Stimulated activated CD8-positive, alpha-beta memory T cell treated with anti-CD3 and anti-CD28 coated beads, Interleukin-7, amount 100 ng/mL, for 1 hour (primary cell): ENCODE measurements around the gene CPA4.

Source experiments
- DNase-seq, 2 donors: peaks; one replicate each; pipeline ENCODE4 v3.0.0-alpha.2; 2020; ENCODE audit warnings: low read depth in 2 of 2

Gene CPA4

DNA sequence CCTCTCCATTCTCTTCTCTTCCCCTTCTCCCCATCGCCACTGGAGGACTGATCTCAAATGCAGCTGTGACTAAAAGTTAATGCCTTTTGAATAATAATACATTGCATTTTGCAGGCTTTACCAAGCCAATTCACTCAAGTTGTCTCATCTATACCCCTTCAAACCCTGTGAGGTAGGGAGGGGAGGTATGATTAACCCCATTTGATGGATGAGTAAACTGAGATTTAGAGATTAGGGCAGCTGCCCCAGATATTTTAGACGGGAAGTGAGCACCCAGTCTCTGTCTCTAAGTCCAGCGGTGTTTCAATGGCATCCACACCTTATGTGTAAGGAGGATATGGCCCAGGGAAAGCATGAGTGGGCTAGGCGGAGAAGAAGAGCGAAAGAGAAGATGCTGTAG is 52.8 kb downstream of the CPA4 start:
- DNase-seq = no peak

DNA sequence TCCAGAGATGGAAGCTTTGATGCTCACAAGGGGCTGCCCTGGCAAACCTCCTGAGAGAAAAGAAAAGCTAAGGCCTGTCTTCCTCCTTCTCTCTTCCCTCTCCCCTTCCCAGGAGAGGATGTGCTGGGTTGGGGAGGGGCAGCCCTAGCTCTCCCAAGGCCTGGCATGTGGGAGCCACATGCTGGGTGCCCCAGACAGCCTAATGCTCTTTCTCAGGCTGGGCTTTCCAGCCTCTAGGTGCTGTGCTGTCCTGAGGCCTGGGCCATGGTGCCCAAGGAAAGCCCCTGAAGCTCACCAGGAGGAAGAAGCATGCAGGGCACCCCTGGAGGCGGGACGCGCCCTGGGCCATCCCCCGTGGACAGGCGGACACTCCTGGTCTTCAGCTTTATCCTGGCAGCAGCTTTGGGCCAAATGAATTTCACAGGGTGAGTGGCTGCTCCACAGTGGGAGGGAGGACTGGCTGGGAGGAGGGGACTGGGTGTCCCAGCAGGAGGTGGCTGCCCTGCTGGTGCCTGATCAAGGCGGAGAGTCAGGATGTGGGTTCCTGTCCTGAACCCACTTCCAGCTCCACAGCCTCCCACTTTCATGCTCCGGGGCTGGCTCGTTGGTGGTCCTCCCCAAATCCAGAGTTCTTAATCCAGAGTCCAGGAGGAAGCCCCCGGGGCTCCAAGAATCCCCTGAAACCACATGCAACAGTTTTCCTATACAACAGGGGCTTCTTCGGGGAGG is 53.4 kb downstream of the CPA4 start:
- no peak for DNase-seq

DNA sequence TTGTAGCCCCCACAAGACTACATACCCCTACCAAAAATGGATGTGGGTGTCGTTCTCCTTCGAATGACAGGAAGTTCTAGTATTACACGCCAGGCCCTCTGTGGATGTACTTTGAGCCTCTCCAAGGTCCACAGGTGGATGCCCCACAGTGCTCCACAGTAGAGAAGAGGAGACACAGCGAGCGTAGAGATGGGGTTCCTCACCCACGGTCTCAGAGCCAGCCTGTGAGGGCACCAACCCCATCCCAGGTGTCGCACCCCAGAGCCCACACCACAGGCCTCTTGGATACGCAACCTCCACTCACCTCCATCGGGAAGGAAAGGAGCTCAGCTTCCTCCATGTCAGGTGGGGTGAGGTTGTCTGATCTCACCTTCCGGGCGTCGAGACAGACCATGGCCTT is 54.0 kb downstream of the CPA4 start:
- no peak for DNase-seq

GRCh38 chr7:130349911-130350782 is 57.2 kb downstream of the CPA4 start:
- no peak for DNase-seq

- no peak for DNase-seq
These were observed 58.2 kb downstream of the CPA4 start for GRCh38 chr7:130350945-130351790.

GRCh38 chr7:130351791-130352090 is 58.8 kb downstream of the CPA4 start:
- no peak for DNase-seq

DNA sequence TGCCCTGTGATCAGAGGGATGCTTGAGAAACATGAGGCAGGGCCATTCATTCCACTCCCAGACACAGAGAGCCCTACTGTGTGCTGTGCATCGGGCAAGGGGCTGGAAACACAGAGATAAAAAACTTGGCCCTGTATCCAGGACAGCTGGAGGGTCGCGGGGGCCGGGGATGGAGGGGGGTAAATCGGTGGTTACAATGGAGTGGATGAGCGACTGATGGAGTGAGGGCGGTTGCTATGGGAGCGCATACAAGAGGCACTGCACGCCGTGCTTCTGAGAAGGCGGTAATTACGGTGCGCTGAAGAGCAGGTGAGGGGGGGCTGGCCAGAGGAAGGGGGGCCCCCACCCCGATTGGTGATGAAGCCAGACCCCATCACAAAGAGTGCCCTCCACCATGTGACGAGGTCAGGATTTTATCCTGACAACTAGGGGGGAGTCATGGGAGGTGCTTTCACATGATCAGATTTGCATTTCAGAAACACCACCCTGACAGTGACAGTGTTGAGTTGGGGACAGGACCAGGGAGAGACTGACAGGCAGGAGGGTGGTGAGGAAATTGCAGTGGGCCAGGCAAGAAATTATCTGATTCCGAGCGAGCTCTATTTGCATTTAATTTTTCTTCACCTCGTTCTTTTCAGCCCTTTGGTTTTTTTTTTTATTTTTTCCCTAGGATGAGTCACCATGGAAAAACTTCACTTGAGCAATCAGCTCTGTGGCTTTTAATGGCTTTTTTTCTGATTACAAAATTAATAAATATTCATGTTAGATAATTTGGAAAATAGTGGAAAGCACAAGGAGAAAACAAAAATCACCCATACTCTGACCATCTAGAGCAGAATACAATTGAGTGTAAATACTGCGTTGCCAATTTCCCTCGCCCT is 59.5 kb downstream of the CPA4 start:
- no peak for DNase-seq

DNA sequence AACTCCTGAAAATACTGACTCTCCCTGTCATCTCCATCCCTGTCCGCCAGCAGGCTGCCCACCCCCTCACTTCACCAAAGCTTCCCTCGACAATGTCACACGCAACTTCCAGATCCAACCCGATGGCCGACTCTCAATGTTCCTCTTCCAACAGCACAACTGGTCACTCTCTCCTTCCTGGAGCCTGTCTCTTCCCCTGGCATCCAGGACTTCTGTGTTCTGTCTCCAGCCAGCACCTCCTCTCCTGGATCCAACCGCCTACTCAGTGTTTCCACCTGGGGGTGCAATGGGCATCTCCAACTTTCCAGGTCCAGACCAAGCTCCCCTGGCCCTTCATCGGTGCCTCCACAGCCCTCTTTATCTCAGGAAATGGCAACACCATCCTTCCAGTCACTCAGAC is 60.2 kb downstream of the CPA4 start:
- no peak for DNase-seq

GRCh38 chr7:130356121-130356875 is 63.3 kb downstream of the CPA4 start:
- DNase-seq = no peak

DNA sequence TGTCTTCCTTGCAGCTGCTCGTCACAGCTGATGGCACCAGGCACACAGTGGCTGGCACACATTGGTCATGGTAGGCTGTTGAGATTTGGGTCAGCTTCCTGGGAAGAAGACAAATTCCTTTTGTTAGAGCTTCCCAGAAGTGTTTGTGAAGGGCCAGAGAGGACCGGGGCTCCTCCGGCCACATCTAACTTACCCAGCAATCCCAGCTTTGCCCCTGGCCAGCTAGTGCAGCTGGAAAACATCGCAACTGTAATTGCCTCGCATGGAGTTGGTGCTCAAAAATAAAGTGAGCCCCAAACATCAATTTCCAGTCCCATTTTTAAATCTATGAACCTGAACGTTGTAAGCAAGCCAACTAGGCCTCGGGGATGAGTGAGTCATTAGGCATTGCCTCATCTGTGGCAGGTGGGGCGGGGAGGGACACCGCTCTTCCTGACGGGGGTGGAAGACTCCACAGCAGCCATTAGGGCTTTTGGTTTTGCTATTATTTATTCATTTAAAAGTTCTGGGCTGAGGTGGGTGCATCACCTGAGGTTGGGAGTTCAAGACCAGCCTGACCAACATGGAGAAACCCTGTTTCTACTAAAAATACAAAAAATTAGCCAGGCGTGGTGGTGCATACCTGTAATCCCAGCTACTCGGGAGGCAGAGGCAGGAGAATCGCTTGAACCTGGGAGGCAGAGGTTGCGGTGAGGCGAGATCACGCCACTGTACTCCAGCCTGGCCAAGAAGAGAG is 64.1 kb downstream of the CPA4 start:
- no peak for DNase-seq

DNA sequence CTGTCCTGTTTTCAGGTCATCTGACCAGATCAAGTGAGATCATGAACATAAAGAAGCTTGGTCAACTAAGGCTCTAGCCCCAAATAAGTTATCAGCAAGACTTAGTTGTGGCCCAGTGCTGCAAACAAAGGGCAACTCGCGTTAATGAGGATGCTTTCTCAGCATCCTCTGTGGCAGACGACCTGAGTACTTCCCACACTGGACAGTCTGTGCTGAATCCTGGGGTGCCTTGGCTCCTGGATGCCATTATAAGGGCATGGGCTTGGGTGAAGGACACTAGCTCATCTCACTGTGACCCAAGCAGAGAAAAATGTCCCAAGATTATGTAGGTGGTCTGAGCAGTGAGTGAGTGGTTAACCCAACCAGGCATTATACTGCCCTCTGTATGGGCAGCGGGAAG is 65.5 kb downstream of the CPA4 start:
- DNase-seq = no peak

DNA sequence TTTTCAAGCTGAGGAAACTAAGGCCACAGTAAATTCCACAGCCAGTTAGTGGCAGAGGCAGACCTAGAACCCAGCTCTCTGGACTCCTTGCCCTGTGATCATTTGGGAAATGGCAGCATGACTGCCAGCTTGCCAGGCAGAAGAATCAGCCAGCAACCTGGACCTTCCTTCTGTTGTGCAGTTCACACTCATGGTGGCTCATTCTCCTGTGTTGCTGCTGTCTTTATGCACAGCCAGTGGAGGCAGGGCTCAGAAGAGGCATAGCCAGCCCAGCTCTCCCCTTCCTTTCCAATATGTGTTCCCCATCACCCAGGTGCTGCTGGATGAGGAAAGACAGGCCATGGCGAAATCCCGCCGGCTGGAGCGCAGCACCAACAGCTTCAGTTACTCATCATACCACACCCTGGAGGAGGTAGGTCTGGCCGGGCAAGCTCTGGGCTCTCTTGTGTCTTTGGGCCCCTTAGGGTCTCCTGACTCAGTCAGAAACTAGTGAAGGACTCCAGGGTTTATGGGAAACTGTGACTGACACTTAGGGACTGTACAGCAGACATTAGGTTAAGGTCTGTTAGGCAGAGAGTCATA is 66.4 kb downstream of the CPA4 start:
- DNase-seq = no peak

- DNase-seq = no peak
These were observed 67.6 kb downstream of the CPA4 start for GRCh38 chr7:130360518-130360917.

DNA sequence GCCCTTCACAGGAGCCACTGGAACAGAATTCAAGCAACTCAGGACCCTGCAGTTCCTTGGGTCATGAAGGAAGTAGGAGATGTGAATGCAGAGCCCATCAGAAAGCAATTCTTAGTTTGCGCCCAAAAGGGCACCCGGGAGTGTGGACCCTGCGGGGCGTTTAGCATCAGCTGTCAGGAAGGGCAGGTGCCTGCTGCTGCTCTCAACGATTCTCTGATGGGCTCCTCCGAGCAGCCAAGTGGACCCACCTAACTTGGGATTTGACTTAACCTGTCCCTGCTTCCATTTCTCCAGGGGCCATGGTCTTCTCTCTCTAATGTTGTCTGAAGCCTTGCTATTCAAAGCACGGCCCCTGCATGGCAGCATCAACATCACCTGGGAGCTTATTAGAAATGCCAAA is 68.7 kb downstream of the CPA4 start:
- no peak for DNase-seq

DNA sequence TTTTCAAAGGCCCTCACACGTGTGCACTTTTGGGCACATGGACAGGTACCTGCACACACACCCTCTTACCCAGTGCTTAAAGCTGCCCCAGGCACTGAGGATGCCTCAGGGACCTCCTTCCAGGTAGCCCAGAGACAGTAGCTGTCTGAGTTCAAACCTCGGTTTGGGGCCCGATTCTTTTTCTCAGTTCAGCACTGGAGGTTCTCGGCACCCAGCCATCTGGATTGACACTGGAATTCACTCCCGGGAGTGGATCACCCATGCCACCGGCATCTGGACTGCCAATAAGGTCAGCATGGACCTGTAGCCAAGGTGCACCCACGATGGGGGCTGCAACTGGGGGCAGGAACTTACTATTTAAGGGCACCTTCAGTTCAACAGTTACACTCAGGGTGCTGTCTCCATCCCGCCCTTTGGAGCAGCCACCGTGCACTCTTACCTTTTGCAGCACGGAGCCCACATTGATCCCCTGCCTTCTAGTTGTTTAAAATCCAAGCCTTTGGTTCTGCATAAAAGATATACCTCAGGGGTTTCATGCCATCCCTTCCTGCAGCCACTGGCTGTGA is 69.4 kb downstream of the CPA4 start:
- DNase-seq = no peak

DNA sequence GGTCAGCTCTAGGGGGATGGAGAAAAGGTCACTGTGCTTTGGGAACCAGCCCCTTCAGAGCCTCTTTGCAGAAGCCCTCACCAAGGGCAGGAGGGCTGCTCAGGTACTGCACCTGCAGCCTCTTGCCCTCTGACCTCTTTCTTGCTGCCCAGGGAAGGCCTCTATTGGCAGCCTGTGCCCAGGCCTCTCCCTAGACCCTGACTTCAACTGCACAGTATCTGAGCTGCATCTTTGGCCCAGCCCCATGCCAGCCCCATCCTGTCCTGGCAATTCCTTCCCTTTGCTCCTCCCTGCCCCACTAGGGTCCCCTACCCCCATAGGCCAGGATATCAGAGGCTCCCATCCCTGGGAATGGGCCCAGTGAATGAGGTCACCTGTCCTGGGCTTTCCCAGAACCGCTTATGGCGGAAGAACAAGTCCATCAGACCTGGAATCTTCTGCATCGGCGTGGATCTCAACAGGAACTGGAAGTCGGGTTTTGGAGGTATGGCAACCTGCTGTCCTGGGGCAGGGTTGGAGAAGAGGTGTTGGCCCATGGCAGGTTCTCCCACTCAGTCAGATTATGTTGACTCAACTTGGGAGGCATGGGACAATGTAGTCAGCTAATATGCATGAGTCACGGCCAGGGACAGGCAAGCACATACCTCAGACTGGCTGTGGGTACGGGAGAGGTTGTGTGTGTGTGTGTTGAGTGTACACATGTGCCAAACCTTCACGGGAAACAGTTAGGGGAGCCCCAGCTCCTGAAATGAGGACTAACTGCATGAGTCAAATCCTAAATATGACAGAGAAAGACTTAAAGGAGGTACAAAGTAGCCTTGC is 70.3 kb downstream of the CPA4 start:
- no peak for DNase-seq

DNA sequence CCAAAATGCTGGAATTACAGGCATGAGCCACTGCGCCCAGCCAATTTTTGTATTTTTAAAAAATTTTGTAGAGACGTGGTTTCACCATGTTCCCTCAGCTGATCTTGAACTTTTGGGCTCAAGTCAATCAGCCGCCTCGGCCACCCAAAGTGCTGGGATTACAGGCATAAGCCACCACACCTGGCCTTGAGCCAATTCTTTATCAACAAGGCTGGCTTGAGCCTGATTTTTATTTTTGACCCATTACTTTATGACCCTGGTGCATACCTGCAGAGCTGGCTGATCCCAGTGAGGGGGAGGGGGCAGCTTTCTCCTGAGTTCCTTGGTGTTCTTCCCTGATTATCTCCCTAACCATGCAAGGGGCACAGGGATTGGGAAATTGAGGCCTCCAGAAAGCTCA is 71.5 kb downstream of the CPA4 start:
- DNase-seq = no peak

DNA sequence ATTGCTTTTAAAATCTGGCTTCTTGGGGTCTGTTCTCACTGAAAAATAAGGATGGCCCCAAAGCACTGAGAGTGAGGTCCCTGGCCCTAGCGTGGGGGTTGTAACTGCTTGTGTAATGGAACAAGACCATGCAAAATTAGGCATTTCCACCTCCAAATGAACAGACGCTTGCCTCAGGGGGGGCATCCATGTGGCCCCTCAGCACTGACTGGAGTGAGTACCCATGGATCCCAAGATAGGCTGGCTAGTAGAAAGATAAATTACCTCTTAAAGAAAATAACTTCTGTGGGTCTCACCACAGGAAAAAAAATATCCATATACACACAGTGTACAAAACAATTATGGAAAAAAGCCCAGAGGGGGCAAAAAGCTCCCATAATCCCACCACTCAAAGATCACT is 72.1 kb downstream of the CPA4 start:
- DNase-seq = no peak
